ENCODE data around the gene PRR33. TPM values are rescaled to one million over a fixed set of nuclear protein-coding genes. Genes with fewer than 3 reads are reported as not detected.
A peak's percentile ranks its signal among the peaks of the same experiment; 100 is the strongest.

Gene PRR33
- total and polyA plus RNA-seq, 5 donors, result 0.11 to 0.82 (median 0.25) TPM

GRCh38 chr11:1852271-1852876, 39.3 kb downstream of the PRR33 start:
- Histone ChIP-seq H3K9me3 (ENCODE audit: control insufficient read depth, low read length) (no peaks in the 10 kb centered on the region), H3K4me1 (ENCODE audit: control insufficient read depth, insufficient read depth, low read length) (no peaks in the 10 kb centered on the region), H3K27ac (ENCODE audit: low read length) (no peak overlapping the region), H3K4me3 (ENCODE audit: low read length) (no peak overlapping the region), H3K27me3 (ENCODE audit: control insufficient read depth, insufficient read depth) (no peaks in the 10 kb centered on the region)
- ATAC-seq, result no peak
- WGBS, result 88% methylated on average over 25 of the region's 25 CpGs
- peak in 1 of 3 donors; percentile 49 for DNase-seq
- intact Hi-C loops (cut with DNase I), result loop anchor here in 1 of 4 donors (10.0 kb wide), 1 partner anchor 62 kb away; the partner anchor contains the start of gene TNNT3

GRCh38 chr11:1851468-1852180, 40.1 kb downstream of the PRR33 start:
- 91% methylated on average over 21 of the region's 21 CpGs for WGBS
- ATAC-seq (no peak), DNase-seq (peak in 1 of 3 donors; percentile 18)
- no peak overlapping the region for H3K4me3 ChIP-seq (ENCODE audit: low read length)
- intact Hi-C loops (cut with DNase I), result loop anchor here in 1 of 4 donors (10.0 kb wide), 1 partner anchor 63 kb away; the partner anchor contains the start of gene TNNT3
- H3K4me1 ChIP-seq (ENCODE audit: control insufficient read depth, insufficient read depth, low read length), result no peaks in the 10 kb centered on the region
- H3K27ac ChIP-seq (ENCODE audit: low read length), result no peak overlapping the region
- no peaks in the 10 kb centered on the region for H3K27me3 ChIP-seq (ENCODE audit: control insufficient read depth, insufficient read depth)
- no peaks in the 10 kb centered on the region for H3K9me3 ChIP-seq (ENCODE audit: control insufficient read depth, low read length)

GRCh38 chr11:1848640-1849430, 42.9 kb downstream of the PRR33 start:
- 97% methylated on average over 19 of the region's 19 CpGs for WGBS
- no peaks in the 10 kb centered on the region for H3K4me1 ChIP-seq (ENCODE audit: control insufficient read depth, insufficient read depth, low read length)
- H3K27me3 ChIP-seq (ENCODE audit: control insufficient read depth, insufficient read depth), result no peaks in the 10 kb centered on the region
- DNase-seq, result peak in 1 of 3 donors; percentile 41
- ATAC-seq, result no peak
- H3K4me3 ChIP-seq (ENCODE audit: low read length), result no peak overlapping the region
- H3K9me3 ChIP-seq (ENCODE audit: control insufficient read depth, low read length), result no peaks in the 10 kb centered on the region
- intact Hi-C loops (cut with DNase I), result loop anchor here in 1 of 4 donors (10.0 kb wide), 2 partner anchors 46 to 96 kb away; partner anchors contain the start of genes MRPL23 and PRR33
- no peak overlapping the region for H3K27ac ChIP-seq (ENCODE audit: low read length)

GRCh38 chr11:1847926-1848639, 43.6 kb downstream of the PRR33 start:
- intact Hi-C loops (cut with DNase I), result loop anchor here in 1 of 4 donors (10.0 kb wide), 2 partner anchors 47 to 97 kb away; partner anchors contain the start of genes MRPL23 and PRR33
- Histone ChIP-seq H3K4me3 (ENCODE audit: low read length) (no peak overlapping the region), H3K27me3 (ENCODE audit: control insufficient read depth, insufficient read depth) (no peaks in the 10 kb centered on the region), H3K4me1 (ENCODE audit: control insufficient read depth, insufficient read depth, low read length) (no peaks in the 10 kb centered on the region), H3K27ac (ENCODE audit: low read length) (no peak overlapping the region), H3K9me3 (ENCODE audit: control insufficient read depth, low read length) (no peaks in the 10 kb centered on the region)
- ATAC-seq (no peak), DNase-seq (peak in 1 of 3 donors; percentile 38)
- WGBS, result 79% methylated on average over 18 of the region's 18 CpGs

- WGBS, result 91% methylated on average over 34 of the region's 34 CpGs
- H3K27ac ChIP-seq (ENCODE audit: low read length), result no peak overlapping the region
- intact Hi-C loops (cut with DNase I), result loop anchor here in 1 of 4 donors (10.0 kb wide), 2 partner anchors 48 to 98 kb away; partner anchors contain the start of genes MRPL23 and PRR33
- no peaks in the 10 kb centered on the region for H3K4me1 ChIP-seq (ENCODE audit: control insufficient read depth, insufficient read depth, low read length)
- ATAC-seq (no peak), DNase-seq (peak in 1 of 3 donors; percentile 46)
- no peak overlapping the region for H3K4me3 ChIP-seq (ENCODE audit: low read length)
- no peaks in the 10 kb centered on the region for H3K9me3 ChIP-seq (ENCODE audit: control insufficient read depth, low read length)
- no peaks in the 10 kb centered on the region for H3K27me3 ChIP-seq (ENCODE audit: control insufficient read depth, insufficient read depth)
Observed at GRCh38 chr11:1847006-1847735, 44.5 kb downstream of the PRR33 start.

GRCh38 chr11:1846453-1846932, 45.2 kb downstream of the PRR33 start:
- 85% methylated on average over 9 of the region's 9 CpGs for WGBS
- no peak overlapping the region for H3K4me3 ChIP-seq (ENCODE audit: low read length)
- H3K27me3 ChIP-seq (ENCODE audit: control insufficient read depth, insufficient read depth), result no peaks in the 10 kb centered on the region
- H3K9me3 ChIP-seq (ENCODE audit: control insufficient read depth, low read length), result no peaks in the 10 kb centered on the region
- DNase-seq (peak in 2 of 3 donors; percentile 38 to 44), ATAC-seq (no peak)
- H3K27ac ChIP-seq (ENCODE audit: low read length), result no peak overlapping the region
- H3K4me1 ChIP-seq (ENCODE audit: control insufficient read depth, insufficient read depth, low read length), result no peaks in the 10 kb centered on the region
- intact Hi-C loops (cut with DNase I), result loop anchor here in 1 of 4 donors (10.0 kb wide), 2 partner anchors 48 to 98 kb away; partner anchors contain the start of genes MRPL23 and PRR33

GRCh38 chr11:1845561-1846452, 45.9 kb downstream of the PRR33 start:
- H3K27ac ChIP-seq (ENCODE audit: low read length), result no peak overlapping the region
- H3K27me3 ChIP-seq (ENCODE audit: control insufficient read depth, insufficient read depth), result no peaks in the 10 kb centered on the region
- H3K4me1 ChIP-seq (ENCODE audit: control insufficient read depth, insufficient read depth, low read length), result no peaks in the 10 kb centered on the region
- 84% methylated on average over 21 of the region's 21 CpGs for WGBS
- peak in 2 of 3 donors; percentile 44 to 54 for DNase-seq
- ATAC-seq, result no peak
- intact Hi-C loops (cut with DNase I), result loop anchor here in 1 of 4 donors (10.0 kb wide), 2 partner anchors 49 to 99 kb away; partner anchors contain the start of genes MRPL23 and PRR33
- no peak overlapping the region for H3K4me3 ChIP-seq (ENCODE audit: low read length)
- no peaks in the 10 kb centered on the region for H3K9me3 ChIP-seq (ENCODE audit: control insufficient read depth, low read length)

- H3K4me1 ChIP-seq (ENCODE audit: control insufficient read depth, insufficient read depth, low read length), result no peaks in the 10 kb centered on the region
- ATAC-seq, result no peak
- no peaks in the 10 kb centered on the region for H3K9me3 ChIP-seq (ENCODE audit: control insufficient read depth, low read length)
- intact Hi-C loops (cut with DNase I), result loop anchor here in 1 of 4 donors (10.0 kb wide), 2 partner anchors 50 to 100 kb away; partner anchors contain the start of genes MRPL23 and PRR33
- H3K4me3 ChIP-seq (ENCODE audit: low read length), result no peak overlapping the region
- no peak overlapping the region for H3K27ac ChIP-seq (ENCODE audit: low read length)
- no peak for DNase-seq
- no peaks in the 10 kb centered on the region for H3K27me3 ChIP-seq (ENCODE audit: control insufficient read depth, insufficient read depth)
- WGBS, result 94% methylated on average over 1 of the region's 1 CpG
Observed at GRCh38 chr11:1845095-1845429, 46.6 kb downstream of the PRR33 start.

Data from right cardiac atrium (tissue), 5 donors.